ENCODE measurements around the gene PHB1. TPM values are rescaled to one million over a fixed set of nuclear protein-coding genes. Genes with fewer than 3 reads are reported as not detected.
A peak's percentile ranks its signal among the peaks of the same experiment; 100 is the strongest.

PHB1 gene
- 132 TPM for polyA plus RNA-seq

DNA sequence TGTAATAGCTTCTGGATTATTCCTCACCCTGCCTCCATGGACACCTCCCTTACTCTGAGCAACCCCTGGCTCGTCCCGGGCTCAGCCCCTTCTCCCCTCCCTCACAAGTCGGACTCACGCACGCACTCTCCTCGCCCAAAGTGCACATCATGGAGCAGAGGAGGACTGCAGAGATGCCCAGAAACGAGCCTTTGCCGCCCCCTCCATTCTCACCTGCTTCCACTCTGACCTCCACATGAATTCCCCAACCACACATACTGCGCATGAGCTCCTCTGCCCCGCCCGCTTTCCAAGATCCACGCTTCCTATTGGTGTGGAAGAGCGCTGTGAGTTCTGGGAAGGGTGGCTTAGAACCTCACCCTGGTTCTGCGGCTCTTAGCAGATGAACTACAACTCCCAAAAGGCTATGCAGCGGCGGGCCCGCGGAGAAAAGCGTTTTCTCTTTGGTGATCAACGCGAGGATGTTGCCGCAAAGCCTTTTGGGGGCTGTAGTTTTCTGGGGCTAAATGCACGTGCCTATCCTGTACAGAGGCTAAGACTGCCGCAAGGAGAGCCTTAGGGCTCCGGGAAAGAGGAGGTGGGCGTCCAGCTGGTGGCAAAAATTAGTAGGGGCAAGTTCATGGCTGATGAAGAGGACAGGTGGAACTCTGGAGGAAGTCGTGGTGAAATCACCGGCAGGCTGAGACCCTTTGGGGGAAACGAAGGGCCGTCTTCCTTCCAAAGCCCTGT is at the start of gene PHB1:
Gene PHB1 (minus strand): TSS at position 261 of the 729 bp plus-strand sequence. CDS start 1,618 bp downstream, outside the sequence.
- H3K27me3 Mint-ChIP-seq: no peaks in the 10 kb centered on the region
- no peaks in the 10 kb centered on the region for H3K9me3 Mint-ChIP-seq
- no peaks in the 10 kb centered on the region for H3K36me3 Mint-ChIP-seq
- H3K27ac Mint-ChIP-seq: peak within 1 kb of the TSS; percentile 39 to 95 (median 78)
- peaks cover 6 to 17% (median 14%) of the 10 kb centered on the region in 3 donors for H3K4me1 Mint-ChIP-seq
- H3K4me3 Mint-ChIP-seq: peak within 1 kb of the TSS; percentile 90 to 99 (median 98)

DNA sequence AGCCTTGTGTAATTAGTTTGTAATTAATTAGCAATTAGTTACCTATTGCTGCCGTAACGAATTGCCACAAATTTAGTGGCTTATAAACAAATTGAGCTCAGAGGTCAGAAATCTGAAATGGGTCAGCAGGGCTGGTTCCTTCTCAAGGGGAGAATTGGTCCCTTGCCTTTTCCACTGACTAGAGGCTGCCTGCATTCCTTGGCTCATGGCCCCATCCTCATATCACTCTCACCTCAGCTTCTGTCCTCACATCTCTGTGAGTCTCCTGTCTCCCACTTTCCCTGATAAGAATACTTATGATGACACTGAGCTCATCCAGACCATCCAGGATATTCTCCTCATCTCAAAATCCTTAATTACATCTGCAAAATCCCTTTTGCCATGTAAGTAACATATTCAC is 49.4 kb upstream of the PHB1 start:
- peaks cover 50% of the 10 kb centered on the region for H3K27me3 Mint-ChIP-seq
- H3K36me3 Mint-ChIP-seq: no peaks in the 10 kb centered on the region

DNA sequence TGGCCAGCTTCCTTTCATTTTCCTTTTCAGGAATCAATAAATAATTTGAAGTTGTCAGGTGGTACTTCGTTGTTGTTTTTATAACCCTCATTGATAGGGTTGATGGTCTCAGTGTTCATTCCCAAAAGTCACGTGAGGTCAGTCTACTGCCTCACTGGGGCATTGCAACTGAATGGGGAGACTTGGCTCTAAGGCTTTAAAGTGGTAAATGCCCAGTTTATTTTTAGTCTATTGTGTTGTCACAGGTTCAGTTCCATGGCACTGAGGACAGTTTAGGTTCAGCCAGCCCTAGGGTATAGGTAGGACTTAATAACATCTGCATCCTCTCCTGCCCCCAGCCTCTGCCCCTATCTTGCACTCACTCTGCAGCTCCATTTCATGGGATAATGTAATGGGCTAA is 46.9 kb upstream of the PHB1 start:
- peaks cover 51% of the 10 kb centered on the region for H3K27me3 Mint-ChIP-seq
- H3K4me3 Mint-ChIP-seq: no peak overlapping the region
- H3K4me1 Mint-ChIP-seq: no peaks in the 10 kb centered on the region
- H3K27ac Mint-ChIP-seq: no peak overlapping the region
- no peaks in the 10 kb centered on the region for H3K36me3 Mint-ChIP-seq
- H3K9me3 Mint-ChIP-seq: peaks cover 2 to 13% (median 2%) of the 10 kb centered on the region in 3 donors

More for the DNA sequence above, 49.4 kb upstream of the PHB1 start:
- Mint-ChIP-seq H3K4me1 (no peaks in the 10 kb centered on the region), H3K4me3 (no peak overlapping the region), H3K9me3 (peaks cover 2 to 13% (median 2%) of the 10 kb centered on the region in 3 donors), H3K27ac (no peak overlapping the region)

DNA sequence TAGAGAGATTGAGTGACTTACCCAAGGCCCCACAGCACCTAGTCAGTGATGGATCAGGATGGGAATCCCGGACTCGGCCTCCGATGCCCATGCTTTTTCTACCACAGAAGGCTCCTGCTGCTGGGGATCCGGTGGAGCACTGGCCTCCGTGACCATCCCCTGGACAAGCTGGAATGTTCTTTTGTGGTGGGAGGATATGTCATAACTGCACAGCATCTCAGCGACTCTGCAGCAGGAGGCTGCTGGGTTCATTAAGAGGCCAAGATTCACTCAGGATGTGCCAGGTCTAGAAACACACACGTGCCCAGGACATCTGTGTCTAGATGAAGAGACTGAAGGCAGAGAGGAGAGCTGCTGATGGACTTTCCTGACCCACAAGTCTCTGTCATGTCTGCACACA is 45.7 kb upstream of the PHB1 start:
- Mint-ChIP-seq H3K4me1 (no peaks in the 10 kb centered on the region), H3K36me3 (no peaks in the 10 kb centered on the region), H3K9me3 (peaks cover 2 to 13% (median 2%) of the 10 kb centered on the region in 3 donors), H3K27ac (no peak overlapping the region), H3K27me3 (peaks cover 58% of the 10 kb centered on the region), H3K4me3 (peak overlapping the region in 1 of 4 donors; percentile 10)

DNA sequence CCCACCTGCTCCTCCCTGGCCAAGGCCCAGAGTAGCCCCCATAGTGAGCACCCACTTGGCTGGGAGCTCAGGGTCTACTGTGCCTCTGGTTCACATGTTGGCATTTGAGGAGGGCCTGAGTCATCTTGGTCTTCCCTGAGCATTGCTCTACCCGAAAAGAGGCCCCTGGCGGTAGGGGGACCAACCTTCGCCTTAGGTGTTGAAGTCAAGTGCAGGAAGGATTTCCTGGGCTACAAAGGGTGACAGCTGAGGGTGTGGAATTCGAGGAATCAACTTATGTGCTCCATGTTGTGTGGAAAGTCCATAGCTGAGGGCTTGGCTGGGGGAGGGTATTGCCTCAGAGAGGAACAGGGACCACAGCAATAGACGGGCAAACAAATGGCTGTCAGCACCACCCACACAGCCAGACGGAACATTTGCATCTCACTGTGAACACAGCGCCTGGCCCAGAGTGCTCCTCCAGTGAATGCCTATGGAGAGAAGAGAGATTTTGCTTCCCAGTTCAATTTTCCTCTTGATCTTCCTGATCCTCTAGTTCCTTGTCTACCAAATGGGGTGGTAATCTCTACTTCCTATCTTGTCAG is 44.8 kb upstream of the PHB1 start:
- Mint-ChIP-seq H3K27me3 (peaks cover 56% of the 10 kb centered on the region), H3K27ac (no peak overlapping the region), H3K4me3 (no peak overlapping the region)

DNA sequence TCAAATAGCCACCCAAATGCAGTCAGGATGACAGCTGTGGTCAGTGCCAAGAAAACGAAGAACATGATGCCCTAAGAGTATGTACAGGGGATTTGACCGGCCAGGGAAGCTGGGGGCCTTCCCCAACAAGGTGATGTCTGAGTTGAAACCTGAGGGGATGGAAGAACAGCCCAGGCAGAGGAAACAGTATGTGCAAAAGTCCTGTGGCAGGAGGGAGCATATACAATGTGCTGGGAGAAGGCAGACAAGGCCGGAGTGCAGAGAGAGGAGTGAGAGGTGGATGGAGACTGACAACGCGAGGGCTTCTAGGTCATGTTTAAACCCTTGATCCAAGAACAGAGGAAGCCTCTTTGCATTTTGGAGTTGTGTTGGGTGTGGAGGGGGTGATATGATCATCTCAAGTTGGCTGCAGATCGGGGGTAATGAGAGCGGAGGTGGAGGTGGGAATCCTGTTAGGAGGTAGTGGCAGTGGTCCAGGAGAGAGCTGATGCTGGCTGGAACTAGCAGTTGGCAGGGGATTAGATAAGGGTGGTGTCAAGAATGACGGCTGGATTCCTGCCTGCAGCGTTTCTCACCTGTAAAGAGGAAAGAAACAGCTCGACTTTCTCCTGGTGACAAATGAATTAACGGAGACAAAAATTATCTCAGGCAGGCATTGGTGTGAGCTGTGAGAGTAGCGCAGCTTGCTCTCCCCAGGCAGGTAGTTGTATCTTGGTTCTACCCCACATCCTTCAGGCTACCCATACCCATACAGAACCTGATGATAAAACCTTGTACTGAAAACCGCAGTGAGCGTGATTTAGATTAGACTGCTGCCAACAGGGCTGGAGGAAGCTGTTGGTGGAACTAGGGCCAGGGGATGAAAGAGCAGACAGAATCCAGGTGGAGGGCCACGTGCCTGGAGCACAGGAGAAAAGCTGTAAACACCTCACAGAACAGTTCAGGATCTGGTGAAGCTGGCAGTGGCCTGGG is 43.2 kb upstream of the PHB1 start:
- Mint-ChIP-seq H3K4me3 (no peak overlapping the region), H3K27ac (no peak overlapping the region), H3K27me3 (peaks cover 54% of the 10 kb centered on the region), H3K4me1 (peaks cover 0 to 2% (median 0%) of the 10 kb centered on the region in 3 donors), H3K9me3 (peaks cover 0 to 2% (median 0%) of the 10 kb centered on the region in 3 donors), H3K36me3 (peaks cover 2% of the 10 kb centered on the region)

More for the DNA sequence above, 44.8 kb upstream of the PHB1 start:
- Mint-ChIP-seq H3K9me3 (peaks cover 2 to 13% (median 3%) of the 10 kb centered on the region in 3 donors), H3K36me3 (no peaks in the 10 kb centered on the region), H3K4me1 (no peaks in the 10 kb centered on the region)

DNA sequence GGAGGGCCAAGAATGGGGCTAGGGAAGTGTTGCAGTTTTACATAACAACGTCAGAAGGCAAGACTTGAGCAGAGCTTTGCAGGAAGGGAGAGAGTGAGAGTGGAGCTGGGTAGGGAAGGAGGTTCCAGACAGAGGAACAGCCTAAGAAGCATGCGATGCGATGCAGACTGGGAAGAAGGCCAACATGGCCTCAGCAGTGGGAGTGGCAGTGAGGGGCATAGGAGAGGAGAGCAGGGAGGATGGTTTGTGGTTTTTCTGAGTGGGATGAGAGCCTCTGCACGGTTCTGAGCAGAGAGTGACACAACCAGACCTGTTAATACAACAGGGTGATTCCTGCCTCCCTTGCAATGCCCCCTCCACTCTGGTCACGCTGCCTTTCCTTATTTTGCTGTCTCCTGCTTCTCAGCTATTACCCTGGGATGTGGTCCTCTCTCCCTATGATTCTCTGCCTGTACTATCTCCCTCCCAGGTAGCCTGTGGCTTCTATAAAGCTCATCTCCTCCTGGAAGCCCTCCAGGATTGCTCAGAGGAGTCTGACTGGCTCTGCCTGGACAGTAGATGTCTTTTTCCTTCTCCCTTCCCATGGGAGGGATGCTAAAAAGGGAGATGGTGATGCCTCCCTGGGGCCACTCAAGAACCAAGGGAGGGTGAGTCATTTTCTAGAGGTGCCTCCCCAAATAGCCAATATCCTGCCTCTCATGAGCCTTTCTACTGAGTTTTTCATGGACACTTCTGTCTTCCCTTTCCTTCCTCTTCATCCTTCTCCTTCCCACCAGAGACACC is 41.7 kb upstream of the PHB1 start:
- Mint-ChIP-seq H3K4me1 (peaks cover 0 to 2% (median 0%) of the 10 kb centered on the region in 3 donors), H3K36me3 (peaks cover 2% of the 10 kb centered on the region), H3K27ac (no peak overlapping the region), H3K9me3 (peaks cover 0 to 2% (median 0%) of the 10 kb centered on the region in 3 donors), H3K27me3 (peaks cover 52% of the 10 kb centered on the region), H3K4me3 (no peak overlapping the region)

DNA sequence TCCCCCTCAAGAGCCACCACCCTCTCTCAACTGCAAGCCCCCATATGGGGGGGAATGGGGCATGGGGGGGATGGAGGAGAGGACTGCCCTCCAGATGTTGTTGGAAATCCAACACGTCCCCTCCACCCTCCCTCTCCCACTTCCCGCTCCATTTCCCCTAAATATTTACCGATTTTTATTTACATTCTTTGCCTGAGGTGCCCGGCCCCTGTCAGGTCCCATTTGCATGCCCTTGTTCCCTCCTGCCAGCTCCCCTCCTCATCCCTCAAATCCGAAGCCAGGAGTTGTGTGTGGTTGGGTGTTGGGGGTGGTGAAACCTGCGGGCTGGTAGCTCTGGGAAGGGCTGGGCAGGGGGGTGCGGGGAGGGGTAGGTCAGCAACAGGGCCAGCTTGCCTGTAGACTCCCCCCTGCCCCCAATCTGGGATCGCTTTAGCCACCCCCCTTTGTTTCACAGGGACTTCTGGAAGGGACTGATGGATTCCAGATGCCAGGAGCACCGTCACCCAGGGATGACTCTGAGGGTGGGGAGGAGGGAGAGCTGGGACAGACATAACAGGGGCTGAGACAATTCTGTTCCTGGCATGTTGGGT is 40.7 kb upstream of the PHB1 start:
- peaks cover 0 to 2% (median 0%) of the 10 kb centered on the region in 3 donors for H3K4me1 Mint-ChIP-seq
- peaks cover 50% of the 10 kb centered on the region for H3K27me3 Mint-ChIP-seq
- no peak overlapping the region for H3K27ac Mint-ChIP-seq
- peaks cover 2% of the 10 kb centered on the region for H3K36me3 Mint-ChIP-seq
- peaks cover 0 to 2% (median 0%) of the 10 kb centered on the region in 3 donors for H3K9me3 Mint-ChIP-seq
- H3K4me3 Mint-ChIP-seq: no peak overlapping the region

DNA sequence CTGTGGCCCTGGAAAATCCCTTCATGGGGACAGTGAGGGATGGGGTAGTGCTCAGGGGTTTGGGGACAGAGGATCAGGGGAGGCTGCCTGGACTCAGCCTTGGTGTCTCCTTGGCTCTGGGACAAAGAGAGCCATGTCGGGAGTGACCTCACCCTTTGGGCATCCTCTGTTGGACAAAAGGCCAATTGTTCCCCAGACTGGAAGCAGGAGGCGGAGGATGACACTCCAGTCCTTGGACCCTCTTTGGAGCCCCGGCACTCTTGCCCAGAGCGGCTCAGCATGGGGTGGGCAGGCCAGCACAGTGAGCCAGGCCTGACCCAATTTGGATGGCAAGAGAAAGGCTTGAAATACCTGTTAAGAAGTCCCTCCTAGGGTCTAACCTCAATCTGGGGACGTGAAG is 39.4 kb upstream of the PHB1 start:
- peak overlapping the region in 1 of 3 donors; percentile 5 for H3K27ac Mint-ChIP-seq
- H3K27me3 Mint-ChIP-seq: peaks cover 41% of the 10 kb centered on the region

DNA sequence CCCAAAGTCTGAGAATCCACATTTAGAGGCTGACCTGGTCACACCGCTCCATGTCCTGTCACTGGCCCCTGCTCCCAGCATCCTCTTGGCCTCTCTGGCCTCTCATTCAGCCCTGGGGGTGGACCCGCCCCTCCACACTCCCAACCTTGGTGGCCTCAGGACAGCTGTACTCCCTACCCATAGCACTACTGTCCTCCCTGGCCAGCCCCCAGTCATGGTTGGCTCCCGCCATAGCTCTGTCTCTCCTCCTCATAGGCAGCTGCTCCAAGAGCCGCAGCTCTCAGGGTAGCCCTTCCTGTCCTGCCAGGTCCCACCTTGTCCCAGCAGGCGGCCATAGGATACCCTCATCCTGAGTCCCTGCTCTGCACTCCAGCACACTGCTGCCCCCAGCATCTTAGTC is 38.0 kb upstream of the PHB1 start:
- Mint-ChIP-seq H3K9me3 (peaks cover 0 to 2% (median 0%) of the 10 kb centered on the region in 3 donors), H3K36me3 (peaks cover 2% of the 10 kb centered on the region), H3K27me3 (peaks cover 34% of the 10 kb centered on the region), H3K27ac (no peak overlapping the region), H3K4me3 (no peak overlapping the region), H3K4me1 (peaks cover 0 to 2% (median 0%) of the 10 kb centered on the region in 3 donors)

More for the DNA sequence above, 39.4 kb upstream of the PHB1 start:
- H3K36me3 Mint-ChIP-seq: peaks cover 2% of the 10 kb centered on the region
- H3K4me1 Mint-ChIP-seq: peaks cover 0 to 2% (median 0%) of the 10 kb centered on the region in 3 donors
- peaks cover 0 to 2% (median 0%) of the 10 kb centered on the region in 3 donors for H3K9me3 Mint-ChIP-seq
- H3K4me3 Mint-ChIP-seq: no peak overlapping the region

DNA sequence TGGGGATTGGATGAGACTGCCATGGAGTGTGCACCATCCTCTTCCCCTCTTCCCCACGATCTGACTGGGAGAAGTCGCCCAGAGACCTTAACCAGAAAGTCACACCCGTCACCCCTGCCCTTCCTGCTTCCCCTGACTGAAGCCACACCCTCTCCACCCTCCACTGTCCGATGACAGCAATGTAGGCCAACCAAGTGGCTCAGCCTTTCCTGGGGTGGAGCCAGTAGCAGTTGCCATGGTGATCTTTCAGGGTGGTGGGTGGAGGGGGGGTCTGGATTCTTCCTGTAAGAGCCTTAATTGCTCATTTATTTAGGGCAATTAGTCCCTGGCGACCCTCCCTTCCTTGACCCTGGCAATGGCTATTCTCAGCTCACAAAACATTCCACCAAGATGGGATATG is 37.5 kb upstream of the PHB1 start:
- Mint-ChIP-seq H3K27ac (no peak overlapping the region), H3K27me3 (peaks cover 29% of the 10 kb centered on the region), H3K4me3 (no peak overlapping the region), H3K4me1 (peaks cover 0 to 2% (median 0%) of the 10 kb centered on the region in 3 donors), H3K36me3 (peaks cover 2% of the 10 kb centered on the region), H3K9me3 (peaks cover 0 to 2% (median 0%) of the 10 kb centered on the region in 3 donors)

DNA sequence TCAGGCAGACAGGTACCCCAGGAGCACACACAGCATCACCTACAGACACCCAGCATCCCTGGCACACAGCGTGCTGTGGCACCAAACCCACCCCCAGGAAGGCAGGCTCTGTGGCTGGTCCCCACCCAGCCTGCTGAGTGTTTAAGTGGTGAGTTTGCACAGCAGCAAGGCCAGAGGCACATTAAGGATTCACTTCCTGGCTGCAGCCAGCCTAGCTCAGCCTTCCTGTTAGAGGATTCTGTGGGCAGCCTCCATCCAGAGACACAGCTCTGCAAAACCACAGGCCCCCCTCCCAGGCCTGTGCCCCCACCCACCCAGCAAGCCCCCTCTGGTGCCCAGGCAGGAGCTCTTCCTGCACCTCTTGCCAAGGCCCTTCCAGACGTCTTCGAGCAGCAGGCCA is 36.1 kb upstream of the PHB1 start:
- Mint-ChIP-seq H3K4me1 (peaks cover 0 to 2% (median 0%) of the 10 kb centered on the region in 3 donors), H3K4me3 (no peak overlapping the region), H3K9me3 (peaks cover 0 to 2% (median 0%) of the 10 kb centered on the region in 3 donors), H3K27me3 (peaks cover 21% of the 10 kb centered on the region), H3K36me3 (peaks cover 2% of the 10 kb centered on the region), H3K27ac (no peak overlapping the region)

DNA sequence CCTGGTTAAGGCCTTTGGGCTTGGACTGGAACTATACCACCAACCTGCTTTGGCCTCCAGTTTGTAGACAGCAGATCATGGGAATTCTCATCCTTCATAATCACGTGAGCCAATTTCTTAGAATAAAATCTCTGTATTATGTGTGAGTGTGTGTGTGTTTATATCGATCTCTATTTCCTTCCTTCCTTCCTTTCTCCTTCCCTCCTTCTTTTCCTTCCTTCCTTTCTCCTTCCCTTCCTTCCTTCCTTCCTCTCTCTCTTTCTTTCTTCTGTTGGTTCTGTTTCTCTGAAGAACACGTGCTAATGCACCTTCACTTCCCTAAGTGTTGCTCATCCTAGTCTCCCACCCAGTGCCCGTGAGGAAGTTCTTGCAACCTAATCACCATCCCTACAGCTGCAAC is 35.5 kb upstream of the PHB1 start:
- H3K4me3 Mint-ChIP-seq: no peak overlapping the region
- H3K9me3 Mint-ChIP-seq: peaks cover 0 to 2% (median 0%) of the 10 kb centered on the region in 3 donors
- H3K36me3 Mint-ChIP-seq: peaks cover 2% of the 10 kb centered on the region
- H3K27ac Mint-ChIP-seq: no peak overlapping the region
- peaks cover 0 to 2% (median 0%) of the 10 kb centered on the region in 3 donors for H3K4me1 Mint-ChIP-seq
- peaks cover 24% of the 10 kb centered on the region for H3K27me3 Mint-ChIP-seq

All from IgD-negative memory B cell (primary cell).